Epithelial cell of esophagus (primary cell): Measurements from ENCODE around the gene SLC39A11.

Experiments used
- DNase-seq: peaks from one replicate; pipeline ENCODE4 v3.0.0; 2010; ENCODE audit warnings: low read depth
- H3K4me3 ChIP-seq: 2 replicates; pipeline ENCODE4 v1.5.1; 2011; ENCODE audit warnings: mild to moderate bottlenecking, low read length, control low read depth
- TF ChIP-seq, protein P1 (sequence below): IDR thresholded peaks from 2 replicates; pipeline ENCODE4 v1.5.1; 2011; ENCODE audit warnings: low read depth, mild to moderate bottlenecking, low read length, control low read depth, inconsistent platforms; ENCODE audit not compliant: insufficient read depth; ENCODE audit errors: missing control alignments

The SLC39A11 gene

DNA sequence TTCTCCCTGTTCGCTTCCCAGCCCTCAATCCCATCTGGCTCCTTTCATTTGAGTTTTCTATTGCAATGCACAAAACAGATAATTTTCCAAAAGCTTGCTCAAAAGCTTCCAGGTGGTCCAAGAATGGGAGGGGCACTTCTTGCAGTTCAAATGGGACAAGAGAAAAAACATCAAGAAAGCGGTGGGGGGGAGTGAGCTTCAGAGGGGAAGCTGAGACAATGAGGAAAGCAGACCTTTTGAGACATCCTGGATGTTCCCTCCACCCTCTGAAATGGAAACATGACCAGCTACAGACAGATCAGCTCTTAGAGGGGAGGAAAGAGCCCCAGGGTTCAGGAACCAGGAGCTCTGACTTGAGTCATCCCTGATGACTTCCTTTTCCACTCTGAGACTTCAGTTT is 368.2 kb downstream of the SLC39A11 start:
- TF ChIP-seq, protein P1, sequence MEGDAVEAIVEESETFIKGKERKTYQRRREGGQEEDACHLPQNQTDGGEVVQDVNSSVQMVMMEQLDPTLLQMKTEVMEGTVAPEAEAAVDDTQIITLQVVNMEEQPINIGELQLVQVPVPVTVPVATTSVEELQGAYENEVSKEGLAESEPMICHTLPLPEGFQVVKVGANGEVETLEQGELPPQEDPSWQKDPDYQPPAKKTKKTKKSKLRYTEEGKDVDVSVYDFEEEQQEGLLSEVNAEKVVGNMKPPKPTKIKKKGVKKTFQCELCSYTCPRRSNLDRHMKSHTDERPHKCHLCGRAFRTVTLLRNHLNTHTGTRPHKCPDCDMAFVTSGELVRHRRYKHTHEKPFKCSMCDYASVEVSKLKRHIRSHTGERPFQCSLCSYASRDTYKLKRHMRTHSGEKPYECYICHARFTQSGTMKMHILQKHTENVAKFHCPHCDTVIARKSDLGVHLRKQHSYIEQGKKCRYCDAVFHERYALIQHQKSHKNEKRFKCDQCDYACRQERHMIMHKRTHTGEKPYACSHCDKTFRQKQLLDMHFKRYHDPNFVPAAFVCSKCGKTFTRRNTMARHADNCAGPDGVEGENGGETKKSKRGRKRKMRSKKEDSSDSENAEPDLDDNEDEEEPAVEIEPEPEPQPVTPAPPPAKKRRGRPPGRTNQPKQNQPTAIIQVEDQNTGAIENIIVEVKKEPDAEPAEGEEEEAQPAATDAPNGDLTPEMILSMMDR: no peak
- H3K4me3 ChIP-seq: no peak overlapping the region
- peak; percentile 82 for DNase-seq

DNA sequence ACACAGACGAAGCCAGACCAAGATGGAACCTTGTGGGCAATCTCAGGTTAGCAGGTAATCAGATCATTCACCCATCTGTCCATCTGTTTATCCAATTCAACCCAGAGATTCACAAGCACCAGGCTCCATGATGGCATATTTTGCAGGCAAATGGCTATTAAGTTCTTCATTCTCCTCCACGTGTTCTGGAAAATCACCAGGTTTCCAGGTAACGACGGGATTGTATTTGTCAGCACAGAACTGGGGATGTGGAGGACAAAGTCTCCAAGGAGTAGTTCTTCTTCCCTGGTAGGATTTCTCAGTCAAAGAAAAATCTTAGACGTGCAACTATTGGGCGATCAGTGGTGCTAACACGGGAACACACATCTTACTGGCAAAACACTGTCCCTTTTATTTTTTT is 368.8 kb downstream of the SLC39A11 start:
- no peak overlapping the region for H3K4me3 ChIP-seq
- DNase-seq: no peak
- TF ChIP-seq, protein P1: no peak

DNA sequence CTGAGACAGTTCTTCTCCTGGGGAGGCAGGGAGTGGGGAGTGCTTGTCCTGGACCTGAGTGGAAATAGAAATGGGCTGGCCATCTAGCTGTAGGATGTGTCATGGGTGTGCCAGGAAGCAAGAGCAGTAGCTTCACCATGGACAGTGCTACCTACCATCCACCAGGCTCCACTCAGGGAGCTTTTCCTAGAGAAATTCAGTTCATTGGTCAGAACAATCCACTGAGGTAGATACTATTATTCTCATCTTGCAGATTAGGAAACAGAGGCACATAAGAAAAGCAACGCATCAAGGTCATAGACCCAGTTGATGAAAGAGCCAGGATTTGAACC is 372.0 kb downstream of the SLC39A11 start:
- TF ChIP-seq, protein P1: no peak
- H3K4me3 ChIP-seq: no peak overlapping the region
- no peak for DNase-seq

DNA sequence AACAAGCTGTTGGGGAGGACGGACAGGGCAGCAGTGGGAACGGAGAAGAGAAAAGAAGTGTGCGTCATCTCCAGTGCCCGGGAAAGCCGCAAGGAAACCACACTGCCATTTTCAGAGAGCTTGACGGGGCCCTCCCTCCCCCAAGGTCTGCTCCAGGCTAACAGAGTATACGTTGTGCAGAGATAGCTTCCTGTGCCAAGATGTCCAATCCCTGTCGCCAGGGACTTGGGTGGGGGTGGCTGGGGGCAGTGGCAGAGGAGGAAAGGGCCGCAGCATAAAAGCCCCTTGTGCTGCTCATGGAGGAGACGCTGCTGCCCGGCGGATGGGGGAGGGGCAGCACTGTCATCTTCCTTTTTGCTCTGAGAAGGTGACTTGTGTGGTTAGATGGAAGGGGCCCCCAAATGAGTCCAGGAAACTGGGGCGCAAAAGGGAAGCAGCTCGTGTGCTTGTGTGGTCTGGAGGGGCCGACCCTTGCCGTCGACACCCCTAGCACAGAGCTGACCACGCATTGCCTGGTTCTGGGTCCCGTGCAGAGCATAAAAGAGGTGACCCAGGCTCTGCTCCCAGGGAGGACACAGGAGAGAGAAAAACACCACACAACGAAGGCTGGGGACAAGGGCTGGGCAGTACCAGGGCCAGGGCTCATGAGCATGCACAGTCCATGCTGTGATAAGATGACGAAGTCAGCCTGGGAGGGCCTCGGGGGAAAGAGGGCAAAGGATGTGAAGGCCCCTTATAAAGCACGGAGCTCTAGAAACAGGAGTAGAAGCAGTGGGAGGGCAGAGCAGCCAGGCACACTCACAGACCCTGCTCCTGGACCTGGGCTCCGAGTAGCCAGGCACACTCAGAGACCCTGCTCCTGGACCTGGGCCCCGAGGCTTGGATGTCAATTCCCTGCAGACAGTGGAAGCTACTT is 372.7 kb downstream of the SLC39A11 start:
- DNase-seq: peak; percentile 25
- TF ChIP-seq, protein P1: no peak
- no peak overlapping the region for H3K4me3 ChIP-seq

DNA sequence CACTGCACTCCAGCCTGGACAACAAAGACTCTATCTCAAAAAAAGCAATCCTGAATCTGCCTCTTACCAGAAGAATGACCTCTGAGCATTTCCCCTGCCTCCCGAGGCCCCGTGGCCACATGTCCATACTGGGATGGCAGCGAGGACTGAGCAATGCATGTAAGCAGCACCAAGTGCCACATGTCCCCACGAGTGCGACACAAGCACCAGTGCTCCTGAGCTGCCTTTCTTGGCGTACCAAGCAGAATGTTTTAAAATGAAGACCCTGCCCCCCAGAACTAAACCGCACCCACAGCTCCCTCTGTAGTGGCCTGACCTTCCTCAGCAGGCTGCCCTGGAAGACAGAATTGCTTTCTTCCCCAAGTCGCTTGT is 373.3 kb downstream of the SLC39A11 start:
- TF ChIP-seq, protein P1: no peak
- H3K4me3 ChIP-seq: no peak overlapping the region
- no peak for DNase-seq

DNA sequence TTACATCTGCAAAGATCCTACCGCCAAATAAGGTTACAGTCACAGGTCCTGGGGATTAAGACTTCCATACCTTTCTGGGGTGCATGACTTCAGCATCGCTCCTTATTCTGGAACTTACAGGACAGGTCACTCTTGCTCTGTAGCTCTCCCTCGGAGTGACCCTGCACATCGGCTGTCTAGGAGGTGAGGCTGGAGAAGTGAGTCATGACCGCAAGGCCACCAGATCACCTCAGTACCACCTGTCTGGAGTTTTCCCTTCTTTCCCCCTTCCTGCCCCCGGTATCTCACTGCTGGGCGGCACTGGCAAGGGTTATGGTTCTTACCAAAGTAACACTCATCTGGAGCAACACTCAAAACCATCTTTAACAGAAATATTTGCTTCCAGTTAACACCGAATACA is 374.8 kb downstream of the SLC39A11 start:
- DNase-seq: no peak
- TF ChIP-seq, protein P1: no peak
- H3K4me3 ChIP-seq: no peak overlapping the region

DNA sequence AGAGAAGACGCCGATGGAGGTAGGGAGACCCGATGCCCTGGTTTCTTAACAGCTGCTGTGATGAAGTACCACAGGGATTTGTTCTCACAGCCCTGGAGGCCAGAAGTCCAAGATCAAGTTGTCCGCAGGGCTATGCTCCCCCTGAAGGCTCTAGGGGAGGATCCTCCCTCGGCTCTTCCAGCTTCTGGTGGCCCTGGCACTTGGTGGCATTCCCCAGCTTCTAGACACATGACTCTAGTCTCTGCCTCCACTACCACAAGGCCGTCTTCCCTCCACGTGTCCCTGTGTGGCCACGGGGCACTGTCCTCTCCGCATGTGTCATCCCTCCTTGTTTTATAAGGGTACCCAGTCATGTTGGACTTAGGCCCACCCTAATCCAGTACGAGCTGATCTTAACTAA is 375.2 kb downstream of the SLC39A11 start:
- DNase-seq: no peak
- TF ChIP-seq, protein P1: no peak

More for the DNA sequence above, 375.2 kb downstream of the SLC39A11 start:
- no peak overlapping the region for H3K4me3 ChIP-seq
